ENCODE results near the gene ARHGDIA.
A peak's percentile ranks its signal among the peaks of the same experiment; 100 is the strongest.
"Not testable (repeated sequence)": the region's sequence is repeated elsewhere in the genome, so short reads cannot be mapped to it uniquely, and the experiment has no call there.

ARHGDIA gene

GRCh38 chr17:81842725-81843504 is 28.2 kb downstream of the ARHGDIA start:
- DNase-seq: no peak

DNA sequence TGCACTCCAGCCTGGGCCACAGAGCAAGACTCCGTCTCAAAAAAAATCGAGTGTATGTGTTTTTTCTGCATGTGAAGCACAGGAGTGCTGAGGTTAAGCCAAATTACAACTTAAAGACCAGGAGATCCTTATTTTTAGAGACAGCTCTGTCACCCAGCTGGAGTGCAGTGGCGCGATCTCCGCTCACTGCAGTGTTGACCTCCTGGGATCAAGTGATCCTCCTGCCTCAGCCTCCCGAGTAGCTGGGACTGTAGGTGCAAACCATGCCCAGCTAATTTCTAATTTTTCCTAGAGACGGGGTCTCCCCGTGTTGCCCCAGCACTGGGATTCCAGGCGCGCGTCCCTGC is 28.8 kb downstream of the ARHGDIA start:
- no peak for DNase-seq

GRCh38 chr17:81841866-81842265 is 29.3 kb downstream of the ARHGDIA start:
- no peak for DNase-seq

GRCh38 chr17:81840826-81841778 is 30.0 kb downstream of the ARHGDIA start:
- no peak for DNase-seq

DNA sequence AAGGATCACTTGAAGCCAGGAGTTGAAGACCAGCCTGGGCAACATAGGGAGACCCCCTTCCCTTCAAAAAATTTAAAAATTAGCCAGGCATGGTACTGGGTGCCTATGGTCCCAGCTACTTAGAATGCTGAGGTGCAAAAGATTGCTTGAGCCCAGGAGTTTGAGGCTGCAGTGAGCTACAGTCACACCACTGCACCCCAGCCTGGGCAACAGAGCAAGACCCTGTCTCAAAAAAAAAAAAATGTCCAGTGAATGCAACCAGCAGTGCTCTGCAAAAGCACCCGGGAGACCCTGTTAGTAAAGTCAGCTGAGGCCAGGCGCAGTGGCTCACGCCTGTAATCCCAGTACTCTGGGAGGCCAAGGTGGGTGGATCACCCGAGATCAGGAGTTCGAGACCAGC is 31.1 kb downstream of the ARHGDIA start:
- DNase-seq: not testable (repeated sequence)

DNA sequence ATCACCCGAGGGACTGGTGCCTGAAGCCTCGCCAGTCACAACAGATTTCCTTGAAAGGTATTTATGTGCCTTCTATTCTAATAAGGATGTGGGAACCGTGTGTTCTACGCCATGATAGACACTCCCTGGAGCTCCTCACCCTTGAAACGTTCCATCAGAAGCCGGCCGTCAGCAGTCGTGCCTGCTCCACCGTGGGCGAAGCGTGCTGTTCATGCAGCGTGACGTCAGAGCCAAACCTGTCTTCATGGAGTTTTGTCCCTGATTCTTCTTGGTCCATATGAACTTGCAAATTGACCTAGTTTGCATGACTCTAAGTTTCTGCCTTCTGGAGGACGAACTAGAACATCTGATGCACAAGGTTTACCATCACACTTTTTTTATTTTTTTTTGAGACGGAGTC is 31.8 kb downstream of the ARHGDIA start:
- no peak for DNase-seq

DNA sequence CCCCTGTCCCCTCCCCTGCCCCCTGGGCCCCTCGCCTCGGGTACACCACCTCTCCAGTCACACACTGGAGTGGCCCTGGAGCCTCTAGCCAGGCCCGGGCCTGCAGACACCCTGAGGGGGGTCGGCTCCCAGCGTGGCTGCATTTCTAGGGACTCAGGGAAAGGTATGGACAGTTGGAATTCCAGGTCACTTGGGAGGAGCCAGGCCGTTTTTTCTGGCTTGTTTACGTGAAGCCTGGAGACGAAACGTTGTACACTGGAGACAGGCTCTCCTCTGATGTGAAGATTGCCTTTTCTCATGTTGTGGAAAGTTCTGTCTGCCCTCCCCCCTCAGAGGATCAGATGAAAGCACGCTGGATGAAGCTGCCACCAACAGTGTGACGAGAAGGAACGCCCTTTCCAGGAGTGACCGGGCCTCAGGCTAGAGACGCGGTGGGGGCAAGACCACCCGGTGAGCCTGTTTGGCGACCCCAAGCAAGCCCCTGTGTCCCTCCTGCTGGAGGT is 32.3 kb downstream of the ARHGDIA start:
- DNase-seq: no peak

GRCh38 chr17:81837641-81838040 is 33.5 kb downstream of the ARHGDIA start:
- no peak for DNase-seq

DNA sequence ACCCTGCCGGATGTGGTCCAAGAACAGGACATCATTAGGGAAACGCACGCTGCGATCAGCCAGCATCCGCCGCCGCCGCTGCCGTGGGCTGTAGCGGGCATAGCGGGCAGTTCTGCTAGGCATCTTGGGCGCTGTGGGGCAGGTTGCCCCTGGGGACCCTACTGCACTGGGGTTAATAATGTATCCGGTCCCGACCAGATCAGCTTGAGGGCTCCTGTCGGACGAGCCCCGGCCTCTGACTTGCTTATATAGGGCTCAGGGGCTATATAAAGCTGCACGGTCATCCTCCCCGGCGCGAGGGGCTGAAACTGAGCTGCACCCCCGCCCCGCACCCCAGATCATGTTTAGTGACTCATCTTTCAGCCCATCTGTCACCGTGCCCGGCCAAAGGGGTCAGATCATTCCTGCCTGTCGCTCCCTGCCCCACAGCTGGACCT is 36.3 kb downstream of the ARHGDIA start, which contains the start of gene PPP1R27:
Gene PPP1R27, minus strand, starts transcription at position 220 of the 437 bp plus-strand sequence. Its CDS starts 97 bp downstream, at position 123.
- DNase-seq: no peak

GRCh38 chr17:81833921-81834830 is 37.0 kb downstream of the ARHGDIA start:
- DNase-seq: no peak

GRCh38 chr17:81833160-81833920 is 37.8 kb downstream of the ARHGDIA start, which contains the start of gene MCRIP1:
Gene MCRIP1, minus strand, starts transcription at chr17:81833291. Its CDS starts 8,785 bp downstream, at chr17:81824506.
- peak; percentile 91 for DNase-seq

DNA sequence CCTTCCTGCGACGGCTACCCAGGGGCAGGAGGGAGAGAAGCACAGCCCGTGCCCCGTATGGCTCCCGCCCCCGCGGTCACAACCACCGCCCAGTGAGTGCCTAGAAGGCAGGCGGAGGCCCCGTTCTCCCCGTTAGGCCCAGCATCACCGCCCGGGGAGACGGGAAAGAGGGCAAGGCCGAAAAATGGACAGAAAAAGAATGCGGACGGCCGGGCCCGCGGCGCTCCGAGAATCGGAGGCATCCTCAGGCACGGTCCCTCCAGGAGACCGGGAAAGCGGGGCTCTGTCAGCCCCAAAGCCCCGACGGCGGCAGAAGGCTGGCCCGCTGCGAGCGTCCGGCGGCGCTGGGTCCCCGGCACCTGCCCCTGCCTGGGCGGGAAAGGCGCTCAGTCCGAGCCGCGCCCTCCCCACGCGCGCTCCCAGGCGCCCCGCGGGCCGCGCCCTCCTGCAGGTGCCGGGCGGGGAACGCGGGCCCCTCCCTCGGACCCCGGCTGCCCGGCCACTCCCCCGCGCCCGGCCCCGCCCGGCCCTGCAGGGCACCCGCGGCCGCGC is 38.5 kb downstream of the ARHGDIA start:
- DNase-seq: no peak

GRCh38 chr17:81831957-81832607 is 39.1 kb downstream of the ARHGDIA start:
- no peak for DNase-seq

DNA sequence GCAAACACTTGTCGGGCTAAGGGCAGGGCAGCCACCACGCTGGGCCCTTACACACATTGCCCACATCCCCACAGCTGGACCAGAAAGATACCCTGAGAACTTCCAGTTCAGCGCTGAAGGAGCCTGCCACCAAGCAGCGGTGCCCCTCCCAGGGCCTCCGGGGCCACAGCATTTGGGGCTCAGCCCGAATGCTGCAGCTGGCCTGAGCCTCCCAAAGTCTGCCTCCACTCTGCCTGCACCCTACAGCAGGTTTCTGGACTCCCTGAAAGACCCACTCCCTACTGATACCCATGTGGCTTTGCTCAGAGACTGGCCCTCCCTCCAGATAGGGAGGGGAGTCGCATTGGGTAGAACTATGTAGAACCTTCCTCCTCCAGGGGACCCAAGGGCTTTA is 39.6 kb downstream of the ARHGDIA start:
- DNase-seq: no peak

- no peak for DNase-seq
Measured at GRCh38 chr17:81829858-81830257, 41.3 kb downstream of the ARHGDIA start.

DNA sequence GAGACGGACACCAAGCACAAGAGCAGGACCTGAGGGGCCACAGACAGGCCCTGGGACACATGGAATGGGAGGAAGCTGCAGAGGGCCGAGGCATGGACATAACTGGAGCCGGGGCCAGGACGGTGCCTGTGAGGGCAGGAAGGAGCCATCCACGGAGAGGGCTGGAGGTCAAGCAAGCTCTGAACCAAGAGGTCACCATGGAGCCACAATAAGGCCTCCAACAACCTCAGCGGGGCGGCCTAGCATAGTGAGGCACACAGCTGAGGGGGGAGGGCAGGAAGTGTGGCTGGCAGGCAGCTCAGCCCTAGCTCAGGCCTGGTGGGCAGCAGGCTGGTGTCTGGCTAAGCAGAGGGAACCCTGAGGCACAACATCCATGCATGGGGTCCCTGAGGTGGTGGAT is 42.5 kb downstream of the ARHGDIA start:
- no peak for DNase-seq

GRCh38 chr17:81825841-81826466 is 45.2 kb downstream of the ARHGDIA start:
- DNase-seq: no peak

- no peak for DNase-seq
Measured at GRCh38 chr17:81824595-81824994, 46.5 kb downstream of the ARHGDIA start.

GRCh38 chr17:81823820-81824550 is 47.2 kb downstream of the ARHGDIA start:
- DNase-seq: no peak
